Omental fat pad (tissue), 4 donors: Measurements from ENCODE around the gene CAPN13. TPM values are rescaled to one million over a fixed set of nuclear protein-coding genes. Genes with fewer than 3 reads are reported as not detected.

Experiments
- ATAC-seq: fragments of 150-250 bp; one replicate; pipeline ENCODE4 v1.9.1; 2016; ENCODE audit warnings: mild to moderate bottlenecking, moderate library complexity; ENCODE audit not compliant: low FRiP score
- DNase-seq: peaks from one replicate; pipeline ENCODE4 v3.0.0-alpha.2; 2019; ENCODE audit warnings: low spot score
- total RNA-seq, 4 donors: library from RNA; depleted of rRNA; stranded (reverse); fragments of >200 nt; gene quantifications; one replicate each; pipeline ENCODE4 v1.1.0, GENCODE V29; 2016
- TF ChIP-seq, protein P1 (sequence below), 3 donors: fragments of 450-650 bp; IDR thresholded peaks; one replicate each; pipeline ENCODE4 v1.5.1; 2016 to 2017; ENCODE audit warnings: antibody characterized with exemption in 3 of 3, mild to moderate bottlenecking in 3 of 3, moderate library complexity in 2 of 3

The CAPN13 gene
- total RNA-seq, 4 donors from 2014 or later, result not detected

DNA sequence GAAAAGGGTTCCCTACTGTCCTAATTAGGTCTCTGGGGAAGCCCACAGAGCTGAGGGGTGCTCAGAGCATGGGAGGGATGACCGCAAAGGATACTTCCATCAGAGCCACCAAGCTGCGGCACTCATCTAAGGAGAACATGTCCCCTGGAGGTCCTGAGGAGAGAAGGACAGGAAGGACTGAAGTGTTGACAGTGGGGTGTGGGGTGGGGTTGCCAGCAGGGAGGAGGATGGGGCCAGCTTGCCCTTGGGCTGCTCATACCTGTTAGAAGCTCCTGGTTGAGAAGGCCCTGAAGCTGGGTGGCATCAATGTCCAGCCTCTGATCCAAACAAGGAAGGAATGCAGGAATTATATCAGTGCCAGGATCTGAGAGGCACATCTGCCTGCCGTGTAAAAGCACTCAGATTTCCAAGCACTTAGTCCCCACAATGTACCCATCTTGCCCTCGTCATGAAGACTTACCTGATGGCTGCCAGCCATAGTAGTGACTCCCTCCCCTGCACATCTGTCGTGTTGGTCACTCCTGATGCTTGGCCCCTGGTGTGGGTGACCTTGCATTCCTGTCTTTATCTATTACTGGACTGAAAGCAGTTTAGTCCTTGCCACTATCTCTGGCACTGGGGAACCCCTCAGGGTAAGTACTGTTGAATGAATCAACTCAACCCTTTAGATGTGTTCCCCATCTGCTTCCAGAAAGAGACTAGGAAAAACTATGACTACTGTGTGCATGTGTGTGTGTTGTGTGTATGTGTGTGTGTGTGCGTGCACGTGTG, 68.9 kb downstream of the CAPN13 start:
- DNase-seq, result no peak
- no peak for ATAC-seq

GRCh38 chr2:30737326-30737610, 70.0 kb downstream of the CAPN13 start:
- no peak for ATAC-seq
- DNase-seq, result no peak
- TF ChIP-seq, protein P1, sequence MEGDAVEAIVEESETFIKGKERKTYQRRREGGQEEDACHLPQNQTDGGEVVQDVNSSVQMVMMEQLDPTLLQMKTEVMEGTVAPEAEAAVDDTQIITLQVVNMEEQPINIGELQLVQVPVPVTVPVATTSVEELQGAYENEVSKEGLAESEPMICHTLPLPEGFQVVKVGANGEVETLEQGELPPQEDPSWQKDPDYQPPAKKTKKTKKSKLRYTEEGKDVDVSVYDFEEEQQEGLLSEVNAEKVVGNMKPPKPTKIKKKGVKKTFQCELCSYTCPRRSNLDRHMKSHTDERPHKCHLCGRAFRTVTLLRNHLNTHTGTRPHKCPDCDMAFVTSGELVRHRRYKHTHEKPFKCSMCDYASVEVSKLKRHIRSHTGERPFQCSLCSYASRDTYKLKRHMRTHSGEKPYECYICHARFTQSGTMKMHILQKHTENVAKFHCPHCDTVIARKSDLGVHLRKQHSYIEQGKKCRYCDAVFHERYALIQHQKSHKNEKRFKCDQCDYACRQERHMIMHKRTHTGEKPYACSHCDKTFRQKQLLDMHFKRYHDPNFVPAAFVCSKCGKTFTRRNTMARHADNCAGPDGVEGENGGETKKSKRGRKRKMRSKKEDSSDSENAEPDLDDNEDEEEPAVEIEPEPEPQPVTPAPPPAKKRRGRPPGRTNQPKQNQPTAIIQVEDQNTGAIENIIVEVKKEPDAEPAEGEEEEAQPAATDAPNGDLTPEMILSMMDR (IDR thresholded peaks at IDR 0.05), result no peak

More for the DNA sequence above, 68.9 kb downstream of the CAPN13 start:
- TF ChIP-seq, protein P1 (IDR thresholded peaks at IDR 0.05), result no peak

GRCh38 chr2:30736461-30737325, 70.6 kb downstream of the CAPN13 start:
- DNase-seq (no peak), ATAC-seq (no peak)

DNA sequence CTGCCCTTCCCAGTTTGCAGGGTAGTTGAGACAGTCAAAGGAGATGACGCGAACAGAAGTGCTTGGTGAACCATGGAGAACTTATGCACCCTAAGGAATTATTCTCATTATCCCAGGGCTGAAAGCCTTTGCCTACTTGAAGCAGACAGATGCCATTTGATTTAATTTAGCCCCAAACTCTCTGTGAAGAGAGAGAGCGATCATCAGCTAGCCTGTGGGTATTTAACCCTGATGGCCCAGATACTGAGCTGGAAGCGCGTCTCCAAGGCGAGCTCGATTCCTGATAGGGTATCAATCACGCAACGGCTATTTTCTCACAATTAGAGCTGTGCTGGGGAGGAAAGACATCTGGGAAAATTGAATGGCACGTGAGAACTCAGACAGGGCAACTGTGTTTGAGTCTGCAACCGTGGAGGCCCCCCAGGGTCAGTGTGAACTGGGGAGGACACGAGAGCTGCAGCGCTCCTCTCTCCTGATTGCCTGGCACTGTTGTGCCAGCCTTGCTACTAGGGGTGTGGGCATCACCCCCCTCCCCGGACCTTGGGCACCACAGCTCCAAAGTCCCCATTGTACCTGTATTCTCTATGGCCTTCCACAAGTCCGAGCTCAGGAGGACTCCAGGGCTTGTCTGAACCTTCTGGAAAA, 73.2 kb downstream of the CAPN13 start:
- ATAC-seq (no peak), DNase-seq (no peak)

More at GRCh38 chr2:30736461-30737325, 70.6 kb downstream of the CAPN13 start:
- TF ChIP-seq, protein P1 (IDR thresholded peaks at IDR 0.05), result no peak

DNA sequence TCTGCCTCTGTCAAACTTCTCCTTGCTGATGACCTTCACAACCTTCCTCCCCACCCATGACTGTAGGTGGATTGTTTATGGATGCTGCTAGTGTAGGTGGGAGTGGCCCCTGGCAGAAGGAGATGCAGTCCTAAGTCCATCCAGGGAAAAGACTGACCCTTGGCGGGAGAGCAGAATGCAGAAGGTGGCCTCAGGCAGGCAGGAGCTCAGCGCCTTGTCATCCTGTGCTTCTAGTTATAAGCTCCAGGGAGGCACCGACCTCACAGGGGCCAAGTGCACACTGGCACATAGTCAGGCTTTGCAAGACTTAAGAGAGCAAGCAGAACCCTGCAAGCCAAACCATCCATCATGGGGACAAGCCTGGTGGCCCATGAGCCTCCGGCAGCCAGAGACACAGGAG, 74.4 kb downstream of the CAPN13 start:
- no peak for ATAC-seq
- TF ChIP-seq, protein P1 (IDR thresholded peaks at IDR 0.05), result no peak
- no peak for DNase-seq

More for the DNA sequence above, 73.2 kb downstream of the CAPN13 start:
- TF ChIP-seq, protein P1 (IDR thresholded peaks at IDR 0.05), result no peak

GRCh38 chr2:30732376-30732775, 74.9 kb downstream of the CAPN13 start:
- DNase-seq, result no peak
- no peak for ATAC-seq

More at GRCh38 chr2:30732376-30732775, 74.9 kb downstream of the CAPN13 start:
- TF ChIP-seq, protein P1 (IDR thresholded peaks at IDR 0.05), result no peak
